ENCODE results near the gene MPST. TPM values are rescaled to one million over a fixed set of nuclear protein-coding genes. Genes with fewer than 3 reads are reported as not detected.

MPST gene
- total RNA-seq, 1 donor from 2014 or later, result 63.8 TPM

- no peak for DNase-seq (ENCODE audit: low spot score)
Measured at GRCh38 chr22:37077802-37078448, 58.4 kb downstream of the MPST start.

GRCh38 chr22:37079158-37079557 lies 59.6 kb downstream of the MPST start:
- DNase-seq (ENCODE audit: low spot score), result no peak

Other genes with a start within 250 kb of the MPST start
- 21.4 TPM for gene IFT27, start 243.6 kb upstream of the MPST start, total RNA-seq
- not detected for gene PVALB, start 202.7 kb upstream of the MPST start, total RNA-seq
- gene NCF4, start 158.7 kb upstream of the MPST start, total RNA-seq, result 51.0 TPM
- gene CSF2RB, start 106.1 kb upstream of the MPST start, total RNA-seq, result 13.3 TPM
- 58.5 TPM for gene TST, start 295 bp upstream of the MPST start, total RNA-seq
- gene KCTD17, start 32.0 kb downstream of the MPST start, total RNA-seq, result 13.4 TPM
- gene TMPRSS6, start 90.0 kb downstream of the MPST start, total RNA-seq, result not detected
- gene IL2RB, start 130.2 kb downstream of the MPST start, total RNA-seq, result 1.7 TPM
- 1.3 TPM for gene C1QTNF6, start 168.5 kb downstream of the MPST start, total RNA-seq
- gene SSTR3, start 192.7 kb downstream of the MPST start, total RNA-seq, result not detected
- 26.1 TPM for gene RAC2, start 224.5 kb downstream of the MPST start, total RNA-seq

All from mesenteric fat pad (tissue), 1 donor.